Muscle layer of duodenum (tissue), 2 donors: ENCODE data around the gene SYNE4.

Experiments
- H3K27ac ChIP-seq: one replicate; pipeline ENCODE4 v1.7.0; 2013; ENCODE audit warnings: mild to moderate bottlenecking, low read length
- H3K27me3 ChIP-seq: one replicate; pipeline ENCODE4 v1.7.0; 2013; ENCODE audit warnings: low read depth, mild to moderate bottlenecking, control low read depth, low read length
- H3K36me3 ChIP-seq, 2 donors: one replicate each; pipeline ENCODE4 v1.7.0; 2013; ENCODE audit warnings: low read length in 2 of 2, control low read depth in 1 of 2, mild to moderate bottlenecking in 1 of 2; ENCODE audit not compliant: insufficient read depth in 2 of 2, control insufficient read depth in 1 of 2
- H3K4me1 ChIP-seq, 2 donors: one replicate each; pipeline ENCODE4 v1.7.0; 2013; ENCODE audit warnings: low read length in 2 of 2, mild to moderate bottlenecking in 2 of 2, control low read depth in 1 of 2, moderate library complexity in 1 of 2; ENCODE audit not compliant: insufficient read depth in 2 of 2, control insufficient read depth in 1 of 2
- H3K4me3 ChIP-seq, 2 donors: one replicate each; pipeline ENCODE4 v1.7.0; 2013; ENCODE audit warnings: low read length in 2 of 2, low read depth in 1 of 2, mild to moderate bottlenecking in 1 of 2
- H3K9me3 ChIP-seq, 2 donors: one replicate each; pipeline ENCODE4 v1.7.0; 2013; ENCODE audit warnings: low read length in 2 of 2, control low read depth in 1 of 2, mild to moderate bottlenecking in 1 of 2; ENCODE audit not compliant: control insufficient read depth in 1 of 2
- donor health status: healthy.

The SYNE4 gene, protein sequence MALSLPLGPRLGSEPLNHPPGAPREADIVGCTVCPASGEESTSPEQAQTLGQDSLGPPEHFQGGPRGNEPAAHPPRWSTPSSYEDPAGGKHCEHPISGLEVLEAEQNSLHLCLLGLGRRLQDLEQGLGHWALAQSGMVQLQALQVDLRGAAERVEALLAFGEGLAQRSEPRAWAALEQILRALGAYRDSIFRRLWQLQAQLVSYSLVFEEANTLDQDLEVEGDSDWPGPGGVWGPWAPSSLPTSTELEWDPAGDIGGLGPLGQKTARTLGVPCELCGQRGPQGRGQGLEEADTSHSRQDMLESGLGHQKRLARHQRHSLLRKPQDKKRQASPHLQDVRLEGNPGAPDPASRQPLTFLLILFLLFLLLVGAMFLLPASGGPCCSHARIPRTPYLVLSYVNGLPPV

GRCh38 chr19:36008336-36008978 lies at the start of gene SYNE4:
TSS of gene SYNE4 (minus strand) at chr19:36008813. CDS start at chr19:36008681, 132 bp downstream.
- Histone ChIP-seq H3K9me3 (no peaks in the 10 kb centered on the region), H3K27ac (no peak within 1 kb of the TSS)

GRCh38 chr19:36054733-36055686 lies 46.4 kb upstream of the SYNE4 start, which contains the start of gene WDR62:
TSS of gene WDR62 (plus strand) at chr19:36054897. CDS start at chr19:36054972, 75 bp downstream.
- Histone ChIP-seq H3K4me3 (peak within 1 kb of the TSS; percentile 86 to 96), H3K36me3 (peaks cover 0 to 7% of the 10 kb centered on the region in 2 donors), H3K27ac (peak within 1 kb of the TSS; percentile 94), H3K27me3 (no peaks in the 10 kb centered on the region), H3K4me1 (peaks cover 0 to 12% of the 10 kb centered on the region in 2 donors), H3K9me3 (no peaks in the 10 kb centered on the region)

More at GRCh38 chr19:36008336-36008978, at the start of gene SYNE4:
- Histone ChIP-seq H3K36me3 (no peaks in the 10 kb centered on the region), H3K4me1 (peaks cover 3 to 12% of the 10 kb centered on the region in 2 donors), H3K4me3 (peak within 1 kb of the TSS; percentile 33 to 48), H3K27me3 (no peaks in the 10 kb centered on the region)

GRCh38 chr19:36054119-36054732 lies 45.6 kb upstream of the SYNE4 start, which contains the start of gene THAP8:
TSS of gene THAP8 (minus strand) at chr19:36054285. CDS start at chr19:36054217, 68 bp downstream.
- peak within 1 kb of the TSS; percentile 86 to 96 for H3K4me3 ChIP-seq
- H3K9me3 ChIP-seq: no peaks in the 10 kb centered on the region
- H3K36me3 ChIP-seq: peaks cover 0 to 7% of the 10 kb centered on the region in 2 donors
- no peaks in the 10 kb centered on the region for H3K27me3 ChIP-seq
- peaks cover 0 to 12% of the 10 kb centered on the region in 2 donors for H3K4me1 ChIP-seq
- peak within 1 kb of the TSS; percentile 94 for H3K27ac ChIP-seq

DNA sequence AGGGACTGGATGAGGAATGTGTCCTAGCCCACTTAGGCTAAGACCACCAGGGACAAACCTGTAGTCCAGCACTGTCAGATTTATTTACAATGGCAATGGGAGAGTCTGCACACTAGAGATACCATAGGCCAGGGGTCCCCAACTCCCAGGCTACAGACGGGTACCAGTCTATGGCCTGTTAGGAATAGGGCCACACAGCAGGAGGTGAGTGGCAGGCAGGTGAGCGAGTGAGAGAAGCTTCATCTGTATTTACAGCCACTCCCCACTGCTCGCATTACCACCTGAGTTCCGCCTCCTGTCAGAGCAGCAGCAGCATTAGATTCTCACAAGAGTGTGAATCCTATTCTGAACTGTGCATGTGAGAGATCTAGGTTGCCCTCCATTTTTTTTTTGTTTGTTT lies 43.0 kb upstream of the SYNE4 start:
- peaks cover 0 to 12% of the 10 kb centered on the region in 2 donors for H3K4me1 ChIP-seq
- H3K4me3 ChIP-seq: no peak overlapping the region
- peaks cover 0 to 7% of the 10 kb centered on the region in 2 donors for H3K36me3 ChIP-seq
- no peak overlapping the region for H3K27ac ChIP-seq
- no peaks in the 10 kb centered on the region for H3K9me3 ChIP-seq
- H3K27me3 ChIP-seq: no peaks in the 10 kb centered on the region

GRCh38 chr19:36051236-36051635 lies 42.6 kb upstream of the SYNE4 start:
- H3K27ac ChIP-seq: no peak overlapping the region
- peaks cover 0 to 7% of the 10 kb centered on the region in 2 donors for H3K36me3 ChIP-seq
- no peaks in the 10 kb centered on the region for H3K9me3 ChIP-seq
- H3K4me1 ChIP-seq: peaks cover 0 to 12% of the 10 kb centered on the region in 2 donors
- no peak overlapping the region for H3K4me3 ChIP-seq
- no peaks in the 10 kb centered on the region for H3K27me3 ChIP-seq

GRCh38 chr19:36049080-36049698 lies 40.6 kb upstream of the SYNE4 start:
- Histone ChIP-seq H3K4me1 (peaks cover 0 to 14% of the 10 kb centered on the region in 2 donors), H3K27ac (no peak overlapping the region), H3K9me3 (no peaks in the 10 kb centered on the region), H3K4me3 (no peak overlapping the region), H3K27me3 (no peaks in the 10 kb centered on the region), H3K36me3 (peaks cover 0 to 7% of the 10 kb centered on the region in 2 donors)

GRCh38 chr19:36047835-36048234 lies 39.2 kb upstream of the SYNE4 start:
- Histone ChIP-seq H3K27me3 (no peaks in the 10 kb centered on the region), H3K9me3 (no peaks in the 10 kb centered on the region), H3K36me3 (no peaks in the 10 kb centered on the region), H3K27ac (no peak overlapping the region), H3K4me1 (peaks cover 0 to 23% of the 10 kb centered on the region in 2 donors), H3K4me3 (no peak overlapping the region)

- H3K4me3 ChIP-seq: no peak overlapping the region
- H3K36me3 ChIP-seq: no peaks in the 10 kb centered on the region
- H3K4me1 ChIP-seq: peaks cover 1 to 27% of the 10 kb centered on the region in 2 donors
- H3K27ac ChIP-seq: no peak overlapping the region
- no peaks in the 10 kb centered on the region for H3K27me3 ChIP-seq
- H3K9me3 ChIP-seq: no peaks in the 10 kb centered on the region
Observed at GRCh38 chr19:36046443-36047050, 37.9 kb upstream of the SYNE4 start.

- H3K27ac ChIP-seq: no peak overlapping the region
- H3K36me3 ChIP-seq: peaks cover 0 to 6% of the 10 kb centered on the region in 2 donors
- H3K4me1 ChIP-seq: peaks cover 4 to 27% of the 10 kb centered on the region in 2 donors
- no peaks in the 10 kb centered on the region for H3K27me3 ChIP-seq
- no peak overlapping the region for H3K4me3 ChIP-seq
- H3K9me3 ChIP-seq: no peaks in the 10 kb centered on the region
Observed at GRCh38 chr19:36043952-36044351, 35.3 kb upstream of the SYNE4 start.

GRCh38 chr19:36041831-36042230 lies 33.2 kb upstream of the SYNE4 start:
- Histone ChIP-seq H3K4me3 (no peak overlapping the region), H3K36me3 (peaks cover 3 to 9% of the 10 kb centered on the region in 2 donors), H3K9me3 (no peaks in the 10 kb centered on the region), H3K27ac (peak overlapping the region; percentile 45), H3K4me1 (peaks cover 4 to 27% of the 10 kb centered on the region in 2 donors), H3K27me3 (no peaks in the 10 kb centered on the region)
